ENCODE data around the gene FHOD3.

FHOD3 gene

DNA sequence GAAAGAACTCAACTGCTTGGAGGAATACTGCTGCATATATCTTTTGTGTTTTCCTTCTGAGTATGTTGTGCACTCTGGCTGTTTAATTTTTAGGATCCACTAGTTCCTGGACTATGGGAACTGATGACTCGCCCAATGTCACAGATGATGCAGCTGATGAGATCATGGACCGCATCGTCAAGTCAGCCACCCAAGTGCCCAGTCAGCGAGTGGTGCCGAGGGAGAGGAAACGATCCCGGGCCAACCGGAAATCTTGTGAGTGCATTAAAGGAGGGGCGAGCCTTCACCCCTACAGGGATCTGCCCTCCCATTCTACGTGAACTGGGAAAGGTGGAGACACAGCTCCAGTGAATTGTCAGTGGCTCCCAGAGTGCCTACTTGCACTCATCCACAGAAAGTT, 471.7 kb downstream of the FHOD3 start:
- DNase-seq, result no peak

DNA sequence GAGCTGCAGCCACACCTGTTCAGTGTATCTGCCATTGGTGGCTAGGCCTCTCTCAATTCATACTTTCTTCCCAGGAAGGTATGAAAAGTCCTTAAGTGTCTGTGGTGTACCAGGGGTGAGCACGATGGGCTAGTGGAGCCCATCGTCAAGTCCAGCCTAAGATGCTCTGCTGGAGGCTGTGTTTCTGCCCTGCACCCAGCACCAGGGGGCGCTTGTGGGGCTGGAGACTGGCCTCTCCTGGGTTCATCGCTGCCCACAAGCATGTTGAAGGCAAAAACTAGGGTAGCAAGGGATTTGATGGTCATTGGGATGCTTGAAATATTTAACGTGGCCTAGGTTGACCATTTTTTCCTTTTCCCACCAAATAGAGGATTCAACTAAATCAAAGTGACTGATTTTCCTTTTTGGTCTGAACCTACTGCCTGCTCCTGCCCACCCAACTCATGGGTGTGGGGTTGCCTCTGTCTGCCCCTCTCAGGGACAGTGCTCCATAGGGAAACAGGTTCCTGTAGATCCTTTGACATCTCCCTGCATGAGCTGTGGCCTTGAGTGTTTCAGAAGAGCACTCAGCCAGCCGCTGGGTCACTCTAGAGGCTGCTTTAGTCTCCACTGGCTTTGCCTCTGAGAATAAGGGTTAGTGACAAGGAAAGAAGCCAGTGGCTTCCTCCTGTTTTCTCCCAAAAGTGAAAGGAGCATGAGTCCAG, 472.2 kb downstream of the FHOD3 start:
- DNase-seq, result no peak

DNA sequence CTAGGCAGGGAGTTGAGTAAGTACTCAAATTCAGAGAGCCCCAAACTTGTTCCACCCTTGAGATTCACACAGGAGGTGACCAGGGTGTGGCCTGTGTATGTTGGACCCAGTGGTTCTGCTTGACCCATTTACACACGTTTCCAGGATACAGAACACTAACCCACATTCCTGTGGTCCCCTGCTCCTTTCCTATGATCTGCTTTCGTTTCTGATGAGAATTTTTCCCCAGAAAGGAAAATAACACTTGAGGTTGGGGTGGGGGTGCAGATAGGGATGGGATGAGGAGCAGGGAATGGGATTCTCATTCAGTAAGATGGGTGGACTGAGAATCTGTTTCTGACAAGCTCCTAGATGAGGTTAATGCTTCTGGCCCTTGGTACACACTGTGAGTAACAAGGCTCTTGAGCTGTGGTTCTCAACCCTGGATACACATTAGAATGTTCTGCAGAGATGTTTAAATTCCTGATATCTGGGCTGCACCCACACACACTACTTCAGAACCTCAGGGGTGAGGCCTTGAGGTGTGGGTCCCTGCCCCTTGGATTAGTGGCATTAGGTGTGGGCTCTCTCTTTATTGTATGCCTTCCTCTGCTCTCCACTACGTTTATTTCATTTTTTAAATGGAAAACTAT, 472.9 kb downstream of the FHOD3 start:
- no peak for DNase-seq

DNA sequence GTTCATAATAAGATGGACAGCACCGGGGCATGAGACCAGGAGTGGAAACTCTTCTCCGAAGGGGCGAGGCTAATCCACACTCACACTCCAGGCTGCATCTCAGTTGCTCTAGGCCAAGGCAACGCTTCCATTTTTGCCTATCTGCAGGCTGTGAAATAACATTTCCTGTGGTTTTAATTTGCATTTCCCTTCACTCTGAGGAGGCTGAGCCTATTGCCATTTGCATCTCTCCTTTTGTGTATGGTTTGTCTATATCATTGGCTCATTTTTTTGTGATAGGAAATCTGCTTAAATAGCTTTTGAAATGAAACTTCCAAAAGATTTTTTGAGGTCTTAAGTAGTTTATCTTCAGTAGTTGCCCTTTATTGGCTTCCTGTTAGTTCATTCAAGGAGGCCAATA, 473.7 kb downstream of the FHOD3 start:
- no peak for DNase-seq

DNA sequence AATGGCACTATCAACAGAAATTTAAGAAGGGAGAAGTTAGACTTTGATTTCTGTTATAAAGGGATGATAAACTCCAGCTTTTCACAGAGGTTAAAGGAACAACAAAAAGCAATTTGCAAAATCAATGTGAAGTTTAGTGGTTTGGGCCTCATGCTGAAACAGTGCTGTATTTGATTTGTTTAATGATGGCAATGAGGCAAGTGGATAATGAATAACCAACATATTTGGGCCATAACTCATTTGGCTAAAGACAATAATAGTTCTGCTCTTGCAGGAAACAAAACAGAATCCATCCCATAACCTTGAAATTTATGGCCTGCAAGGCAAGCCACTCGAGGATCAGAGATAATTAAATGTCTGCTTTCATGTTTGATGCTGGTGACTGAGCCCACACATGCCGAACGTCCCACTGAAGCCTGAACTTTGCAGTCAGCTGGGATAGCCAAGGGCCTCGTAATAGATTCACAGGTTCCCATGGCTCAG, 474.8 kb downstream of the FHOD3 start:
- DNase-seq, result no peak

DNA sequence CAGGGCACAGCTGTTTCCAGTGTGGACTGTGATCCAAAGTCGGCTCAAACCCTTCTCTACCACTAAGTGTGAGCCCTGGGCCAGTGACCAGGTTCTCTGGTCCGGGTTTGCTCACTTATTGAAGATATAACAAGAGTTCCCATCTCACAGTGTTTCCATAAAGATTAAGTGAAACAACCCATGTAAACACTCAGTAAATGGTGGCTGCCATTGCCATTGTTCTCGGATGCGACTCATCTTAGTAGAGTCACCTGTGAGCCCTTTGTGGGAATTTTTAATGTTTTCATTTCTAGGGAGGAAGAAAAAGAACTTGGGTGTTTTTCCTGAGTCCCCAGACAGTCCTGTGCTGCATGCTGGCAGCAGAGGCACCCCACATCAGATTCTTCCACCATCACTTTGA, 477.9 kb downstream of the FHOD3 start:
- no peak for DNase-seq

DNA sequence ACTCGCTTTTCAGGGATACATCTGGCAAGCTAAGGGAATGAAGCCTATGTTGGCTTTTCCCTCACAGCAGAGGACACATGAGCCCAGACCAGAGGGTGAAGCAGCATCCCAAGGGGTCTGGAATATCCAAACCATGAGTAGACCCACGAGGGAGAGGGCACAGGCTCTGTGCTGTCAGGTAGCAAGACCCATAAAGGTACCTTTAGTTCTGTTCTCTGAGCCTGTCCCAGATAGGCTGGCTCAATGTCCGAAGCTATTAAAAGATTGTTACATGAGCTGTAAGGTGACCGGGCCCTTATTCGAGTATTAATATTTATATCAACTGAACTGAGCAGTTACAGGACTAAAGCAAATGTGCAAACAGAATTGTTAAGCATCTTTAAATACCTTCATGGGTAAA, 479.1 kb downstream of the FHOD3 start:
- DNase-seq, result no peak

DNA sequence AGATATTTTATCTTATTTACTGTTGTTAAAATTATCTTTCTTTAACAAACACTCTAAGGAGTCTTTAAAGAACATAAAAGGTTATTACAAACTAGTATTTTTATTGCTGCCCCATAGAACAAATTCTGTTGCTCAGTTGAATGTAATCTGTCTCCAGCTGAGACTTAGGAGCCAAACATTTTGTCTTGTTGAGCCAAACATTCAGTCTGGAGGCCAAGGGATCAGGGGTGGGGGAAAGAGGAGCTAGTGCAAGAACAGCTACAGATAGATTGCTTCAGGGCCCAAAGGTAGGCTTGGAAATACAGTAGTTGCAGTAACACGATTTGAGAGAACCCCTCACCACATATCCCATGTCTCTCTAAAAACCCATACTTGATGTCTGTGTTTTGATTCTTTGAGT, 480.1 kb downstream of the FHOD3 start:
- no peak for DNase-seq

DNA sequence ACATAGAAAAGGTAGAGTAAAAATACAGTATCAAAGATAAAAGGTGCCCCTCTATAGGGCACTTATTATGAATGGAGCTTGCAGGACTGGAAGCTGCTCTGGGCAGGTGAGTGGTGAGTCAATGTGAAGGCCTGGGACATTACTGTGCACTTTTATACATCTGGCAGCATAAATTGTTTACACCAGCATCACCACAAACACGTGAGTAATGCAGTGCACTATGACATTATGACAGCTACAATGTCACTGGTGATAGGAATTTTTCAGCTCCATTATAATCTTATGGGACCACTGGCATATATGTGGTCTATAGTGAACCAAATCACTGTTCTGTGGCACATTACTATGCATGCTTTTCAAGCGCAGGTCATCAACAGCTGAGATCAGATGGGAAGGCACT, 483.2 kb downstream of the FHOD3 start:
- DNase-seq, result no peak

DNA sequence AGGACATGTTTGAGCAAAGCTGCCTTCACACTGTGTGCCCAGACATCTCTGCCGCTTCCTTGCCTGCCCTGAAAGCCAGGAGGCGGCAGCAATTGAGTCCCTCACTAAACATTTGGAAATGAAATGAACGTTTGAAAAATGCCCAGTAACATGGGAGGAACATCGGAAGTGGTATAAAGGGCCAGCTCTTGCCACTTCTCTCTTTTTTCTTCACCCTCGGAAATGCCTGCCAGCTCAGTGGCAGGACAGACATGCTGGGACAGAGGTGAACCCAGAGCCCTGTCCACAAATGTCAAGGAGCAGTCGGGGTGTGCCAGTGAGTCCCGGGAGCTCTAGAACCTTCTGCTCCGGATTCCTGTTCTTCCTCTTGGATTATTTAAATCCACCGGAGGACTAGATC, 485.2 kb downstream of the FHOD3 start:
- DNase-seq, result no peak

DNA sequence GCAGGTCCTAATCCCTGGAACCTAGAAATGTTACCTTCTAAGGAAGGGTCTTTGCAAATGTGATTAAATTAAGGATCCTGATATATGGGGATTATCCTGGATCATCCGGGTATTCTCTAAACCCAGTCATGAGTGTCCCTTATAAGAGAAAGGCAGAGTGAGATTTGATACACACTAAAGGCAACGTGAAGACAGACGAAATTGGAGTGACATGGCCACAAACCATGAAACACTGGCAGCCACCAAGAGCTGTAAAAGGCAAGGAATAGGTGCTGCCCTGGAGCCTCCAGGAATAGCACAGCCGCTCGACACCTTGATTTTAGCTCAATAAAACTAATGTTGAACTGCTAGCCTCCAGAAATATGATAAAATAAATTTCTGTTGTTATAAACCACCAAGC, 486.3 kb downstream of the FHOD3 start:
- DNase-seq, result no peak

DNA sequence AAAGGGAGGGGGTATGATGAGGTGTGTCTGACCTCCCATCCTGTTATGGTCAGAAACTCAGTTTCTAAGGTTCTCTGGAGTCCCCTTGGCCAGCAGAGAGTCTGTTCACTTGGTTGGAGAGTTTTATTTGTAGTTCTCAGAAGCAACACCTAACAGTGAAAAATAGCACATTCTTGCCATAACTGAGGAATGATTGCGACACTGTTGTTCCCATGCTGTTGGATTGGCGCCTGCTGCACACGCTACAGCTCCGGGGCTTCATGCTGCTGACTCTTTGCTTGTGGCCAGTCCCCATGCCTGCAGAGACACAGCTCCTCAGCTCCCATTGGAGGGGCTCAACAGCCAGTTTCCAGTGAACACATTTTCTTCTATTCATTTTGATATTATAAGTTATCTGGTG, 489.2 kb downstream of the FHOD3 start:
- DNase-seq, result no peak

DNA sequence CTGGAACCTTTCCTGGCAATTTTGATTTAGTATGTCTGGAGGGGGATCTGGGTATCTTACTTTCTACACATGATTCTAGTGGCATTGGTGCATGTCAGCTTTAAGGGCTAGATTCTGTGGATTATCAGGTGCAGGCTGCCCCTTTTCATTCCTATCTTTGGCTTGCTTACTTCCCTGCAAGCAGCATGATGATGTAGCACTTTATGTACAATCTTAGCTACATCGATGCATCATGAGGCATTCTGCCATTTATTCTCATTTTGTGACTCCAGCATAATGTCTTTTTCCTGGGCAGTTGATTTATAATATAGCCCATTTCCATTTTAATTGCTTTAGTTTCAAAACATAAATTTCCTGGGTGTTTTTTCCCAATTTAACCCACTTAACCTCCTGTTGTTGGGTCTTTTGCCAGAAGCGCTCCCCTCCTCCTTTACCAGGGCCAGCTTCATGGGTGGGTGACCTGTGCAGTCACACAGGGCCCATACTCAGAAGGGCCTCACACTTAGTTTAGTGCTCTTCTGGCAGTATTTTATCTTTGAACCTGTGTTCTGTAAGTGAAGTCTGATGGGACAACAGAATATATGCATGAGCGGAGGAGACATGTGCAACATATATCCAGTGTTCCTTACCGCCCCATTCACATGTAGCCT, 495.2 kb downstream of the FHOD3 start:
- no peak for DNase-seq

DNA sequence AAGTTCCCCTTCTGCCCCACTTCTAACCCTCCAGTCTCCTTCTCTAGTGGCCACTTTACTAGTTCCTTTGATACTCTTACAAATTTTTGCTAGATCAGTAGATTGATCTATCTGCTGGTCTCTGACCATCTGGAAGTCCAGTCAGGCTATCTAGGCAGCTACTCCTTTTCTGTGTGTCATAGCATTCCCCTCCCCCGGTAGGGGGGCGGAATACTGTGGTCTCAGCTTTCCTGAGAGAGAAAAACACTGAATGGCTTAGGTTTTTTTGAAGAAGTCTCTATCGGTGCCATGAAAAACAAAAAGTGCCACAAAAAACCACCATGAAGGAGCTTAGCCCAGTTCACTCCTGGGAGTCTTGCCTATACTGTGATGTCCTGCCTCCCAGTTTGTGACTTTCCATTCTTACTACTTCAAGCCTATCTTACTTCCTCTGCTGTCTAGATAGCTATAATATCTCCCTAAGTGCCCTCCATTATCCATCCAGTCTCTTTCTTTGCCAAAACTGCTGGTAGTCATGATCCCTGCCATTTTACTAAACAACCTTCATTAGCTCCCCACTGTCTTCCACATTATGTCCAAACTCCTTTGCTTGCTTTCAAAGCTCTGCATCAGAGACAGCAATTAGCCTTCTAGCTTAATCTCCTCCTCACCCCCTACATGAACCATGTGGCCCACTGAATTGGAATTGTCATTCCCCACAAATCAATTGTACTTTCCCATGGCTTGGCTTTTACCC, 501.4 kb downstream of the FHOD3 start:
- no peak for DNase-seq

DNA sequence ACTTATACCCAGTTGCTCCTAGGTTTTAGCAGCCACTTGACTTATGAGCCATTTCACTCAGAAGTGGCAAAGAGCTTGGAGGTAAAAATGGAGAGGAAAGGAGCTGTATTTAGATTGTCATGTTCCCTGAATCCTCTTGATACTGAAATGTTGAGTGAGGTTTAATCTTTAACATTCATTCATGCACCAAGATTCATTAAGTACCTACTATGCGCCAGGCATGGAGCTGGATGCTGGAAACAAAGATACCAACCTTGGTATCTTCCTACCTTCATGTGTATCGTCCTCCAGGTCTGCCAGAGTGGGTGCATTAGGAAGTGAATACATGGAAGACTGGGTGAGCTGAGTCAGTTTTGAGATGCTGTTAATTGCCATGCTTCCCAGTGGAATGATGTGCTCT, 507.6 kb downstream of the FHOD3 start:
- DNase-seq, result no peak

DNA sequence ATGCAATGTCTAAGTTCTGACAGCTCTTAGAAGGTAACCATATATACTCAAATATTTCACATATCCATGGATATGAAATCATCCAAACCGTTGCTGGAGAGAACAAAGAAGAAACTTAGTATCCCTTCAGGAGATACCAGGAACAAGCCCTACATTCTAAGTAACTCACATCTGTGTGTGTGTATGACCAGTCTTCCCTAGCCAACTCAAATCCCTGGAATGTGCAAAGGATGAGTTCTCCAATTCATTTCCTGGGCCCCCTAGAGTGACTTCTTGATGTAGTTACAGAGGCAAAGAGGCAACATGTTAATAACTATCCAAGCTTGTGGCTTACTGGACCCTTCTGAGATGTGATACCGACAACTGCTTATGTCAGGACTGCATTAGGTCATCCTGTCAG, 511.2 kb downstream of the FHOD3 start:
- DNase-seq, result no peak

DNA sequence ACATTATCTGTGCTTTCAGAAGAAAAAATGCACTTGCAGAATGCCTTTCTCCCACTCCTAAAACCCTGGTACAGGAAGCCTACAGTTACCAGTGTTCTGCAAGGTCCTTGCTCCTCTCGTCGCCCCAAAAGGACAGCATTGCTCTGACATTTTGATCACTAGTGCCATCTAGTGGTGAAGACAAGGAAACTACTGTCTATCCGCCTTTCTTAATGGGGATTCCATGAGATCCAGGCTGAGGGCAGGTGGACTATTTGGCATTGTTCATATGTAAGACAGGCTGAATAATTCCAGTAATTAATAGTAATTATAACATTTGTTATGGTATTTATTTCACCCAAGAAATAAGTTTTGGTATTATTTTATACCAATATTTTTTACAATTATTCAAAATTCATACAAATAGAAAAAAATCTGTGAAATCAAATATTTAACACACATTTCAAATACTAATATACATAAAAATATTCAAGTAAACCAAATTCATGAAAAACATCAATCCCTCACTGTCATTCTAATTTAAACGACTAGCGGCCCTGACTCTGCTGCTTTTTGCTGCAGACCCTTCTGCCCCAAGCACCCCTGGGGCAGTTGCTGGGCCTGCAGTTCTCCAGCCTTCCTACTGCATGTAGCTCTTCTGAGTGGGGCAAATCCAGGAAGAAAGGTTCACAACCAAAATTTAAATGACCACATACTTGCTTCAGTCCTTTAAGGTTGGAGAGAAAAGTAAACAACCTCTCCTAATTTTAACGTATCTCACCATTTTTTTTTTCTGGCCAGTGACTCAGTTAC, 512.3 kb downstream of the FHOD3 start:
- DNase-seq, result no peak

DNA sequence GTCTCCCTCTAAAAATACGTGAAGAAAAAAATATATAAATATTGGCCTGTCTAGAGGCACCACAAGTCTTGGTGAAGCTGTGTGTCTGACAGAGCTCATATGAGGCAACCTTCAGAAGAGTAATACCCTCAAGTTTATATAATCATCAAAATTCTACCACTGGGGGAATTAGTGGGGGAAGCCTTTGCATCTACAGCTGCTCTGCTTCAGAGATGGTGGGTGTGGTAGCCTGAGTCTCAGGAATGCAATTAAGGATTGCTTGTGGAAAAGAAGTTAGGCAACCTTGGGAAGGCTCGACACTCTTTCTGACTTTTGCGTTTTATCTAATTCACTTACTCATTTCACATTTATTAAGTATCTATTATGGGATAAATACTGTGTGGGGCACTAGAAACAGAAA, 513.9 kb downstream of the FHOD3 start:
- DNase-seq, result no peak

DNA sequence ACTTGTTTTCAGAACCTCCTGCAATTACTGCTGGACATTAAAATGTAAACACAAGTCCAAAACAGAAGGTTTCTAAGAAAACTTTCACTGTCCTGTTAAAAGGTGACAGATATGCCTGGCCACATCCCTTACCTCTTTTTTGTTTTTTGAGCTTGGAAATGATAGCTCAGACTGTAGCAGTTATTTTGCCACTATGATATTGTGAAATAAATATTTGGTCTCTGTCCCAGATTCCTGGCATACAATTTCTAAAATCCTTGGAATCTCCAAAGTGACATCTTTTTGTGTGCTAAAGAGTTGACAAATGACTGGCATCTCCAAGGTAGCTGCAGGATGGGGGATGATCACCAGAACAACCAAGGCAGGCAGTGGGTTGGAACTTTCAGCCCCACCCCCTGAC, 514.4 kb downstream of the FHOD3 start:
- DNase-seq, result no peak

DNA sequence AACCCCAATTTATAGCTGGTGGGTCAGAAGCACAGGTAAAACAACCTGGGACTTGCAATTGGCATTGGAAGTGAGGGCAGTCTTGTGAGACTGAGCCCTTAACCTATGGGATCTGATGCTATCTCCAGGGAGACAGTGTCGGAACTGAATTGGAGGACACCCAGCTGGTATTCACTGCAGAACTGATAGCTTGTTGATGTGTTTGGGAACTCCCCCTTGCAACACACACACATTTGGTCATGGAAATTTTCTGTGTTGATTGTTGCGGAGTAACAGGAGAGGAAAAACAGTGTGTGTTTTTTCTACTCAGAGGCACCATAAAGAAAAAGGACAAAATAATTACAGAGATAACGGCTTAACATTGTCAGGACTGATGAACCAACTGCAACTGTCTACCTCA, 515.2 kb downstream of the FHOD3 start:
- DNase-seq, result no peak

DNA sequence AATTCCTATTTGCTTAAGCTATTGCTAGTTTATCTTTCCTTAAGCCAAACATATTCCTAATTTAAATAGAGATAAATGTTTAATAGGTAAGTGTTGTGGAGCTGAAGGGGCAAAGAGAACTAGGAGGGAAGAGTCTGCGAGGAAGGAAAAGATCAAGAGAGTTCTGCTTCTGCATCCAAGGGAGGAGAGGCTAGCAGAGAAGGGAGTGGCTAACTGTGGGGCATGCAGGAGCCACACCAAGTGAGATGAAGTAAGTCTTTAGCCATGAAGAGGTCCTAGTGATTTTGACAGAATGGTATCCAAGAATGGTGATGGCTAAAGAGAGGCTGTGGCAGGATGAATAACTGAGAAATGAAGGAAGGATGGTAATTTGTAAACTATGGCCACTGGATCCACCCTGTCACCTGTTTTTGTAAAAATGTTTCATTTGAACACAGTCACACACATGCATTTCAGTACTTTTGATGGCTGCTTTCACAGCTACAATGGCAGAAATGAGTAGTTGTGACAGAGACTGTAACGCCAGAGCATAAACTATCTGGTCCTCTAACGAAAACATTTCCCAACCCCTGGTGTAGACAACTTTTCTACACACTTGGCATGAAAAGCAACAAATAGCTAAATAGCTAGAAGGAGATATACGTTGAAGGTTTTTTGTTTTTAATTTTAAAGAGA, 515.7 kb downstream of the FHOD3 start:
- no peak for DNase-seq

DNA sequence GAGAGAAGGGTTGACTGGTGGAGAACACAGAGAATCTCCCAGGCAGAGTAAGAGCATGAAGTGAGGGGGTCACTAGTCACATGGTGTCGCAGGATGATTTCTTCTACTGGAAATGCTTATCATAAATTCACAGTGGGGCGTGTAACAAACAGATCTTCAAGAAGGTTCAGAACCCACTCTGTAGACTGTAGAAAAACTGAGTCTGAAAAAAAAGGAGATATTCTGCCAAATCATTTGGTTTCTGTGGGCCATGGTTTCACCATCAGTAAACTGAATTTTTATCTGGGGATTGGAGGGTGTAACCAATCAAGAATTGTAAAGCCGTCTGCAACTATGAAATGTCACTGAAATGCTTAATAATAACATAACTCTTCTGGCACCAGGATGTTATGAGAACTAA, 516.3 kb downstream of the FHOD3 start:
- no peak for DNase-seq

Data from stimulated activated CD4-positive, alpha-beta T cell treated with anti-CD3 and anti-CD28 coated beads, Interleukin-4, amount 100 ng/mL, for 1 hour (primary cell).